Peyer's patch (tissue), 4 donors: ENCODE measurements around the gene HS6ST2. TPM values are rescaled to one million over a fixed set of nuclear protein-coding genes. Genes with fewer than 3 reads are reported as not detected.

Experiments used
- DNase-seq, 3 donors: peaks; one replicate each; pipeline ENCODE4 v3.0.0-alpha.2; 2017 to 2019
- H3K27ac ChIP-seq, 4 donors: fragments of 200-600 bp; sonication (generic); one replicate each; pipeline ENCODE4 v1.5.1; 2016 to 2019
- H3K27me3 ChIP-seq, 2 donors: fragments of 200-600 bp; sonication (generic); one replicate each; pipeline ENCODE4 v1.5.1; 2019
- H3K36me3 ChIP-seq, 3 donors: fragments of 200-600 bp; sonication (generic); one replicate each; pipeline ENCODE4 v1.5.1; 2016 to 2019
- H3K4me1 ChIP-seq, 4 donors: fragments of 200-600 bp; sonication (generic); one replicate each; pipeline ENCODE4 v1.5.1; 2016 to 2019
- H3K4me3 ChIP-seq, 4 donors: fragments of 200-600 bp; sonication (generic); 1 replicate in 3 of 4; 2 replicates in 1 of 4; pipeline ENCODE4 v1.5.1; 2016 to 2019; ENCODE audit warnings: mild to moderate bottlenecking in 1 of 4
- H3K9me3 ChIP-seq, 4 donors: fragments of 200-600 bp; sonication (generic); one replicate each; pipeline ENCODE4 v1.5.1; 2016 to 2019; ENCODE audit warnings: mild to moderate bottlenecking in 1 of 4
- CTCF ChIP-seq, 6 experiments: fragments of 450-650 bp in 4 of 6; fragments of 200-600 bp in 2 of 6; sonication (generic) in 1 of 6; IDR thresholded peaks; one replicate each; pipeline ENCODE4 v1.5.1; 2017 to 2019; ENCODE audit warnings: antibody characterized with exemption in 6 of 6, mild to moderate bottlenecking in 3 of 6, moderate library complexity in 1 of 6
- POLR2A ChIP-seq, 2 donors: fragments of 450-650 bp; IDR thresholded peaks; one replicate each; pipeline ENCODE4 v1.5.1; 2017; ENCODE audit warnings: antibody characterized with exemption in 2 of 2, mild to moderate bottlenecking in 2 of 2, moderate library complexity in 2 of 2
- total RNA-seq, 4 donors: library from RNA; depleted of rRNA; stranded (reverse); fragments of >200 nt; gene quantifications; one replicate each; pipeline ENCODE4 v1.1.0, GENCODE V29; 2016

The HS6ST2 gene
- total RNA-seq, 4 donors from 2014 or later = not detected

GRCh38 chrX:132965461-132965860 is 7.0 kb upstream of the HS6ST2 start:
- Histone ChIP-seq H3K4me3 (no peak overlapping the region), H3K27me3 (no peaks in the 10 kb centered on the region), H3K9me3 (no peaks in the 10 kb centered on the region), H3K27ac (no peak overlapping the region), H3K36me3 (no peaks in the 10 kb centered on the region), H3K4me1 (no peaks in the 10 kb centered on the region)
- TF ChIP-seq POLR2A (IDR thresholded peaks at IDR 0.05) = no peak
- no peak for TF ChIP-seq CTCF (IDR thresholded peaks at IDR 0.05)
- no peak for DNase-seq

- Histone ChIP-seq H3K4me3 (no peak overlapping the region), H3K4me1 (no peaks in the 10 kb centered on the region), H3K9me3 (no peaks in the 10 kb centered on the region), H3K36me3 (no peaks in the 10 kb centered on the region), H3K27ac (no peak overlapping the region), H3K27me3 (no peaks in the 10 kb centered on the region)
- no peak for DNase-seq
- TF ChIP-seq POLR2A (IDR thresholded peaks at IDR 0.05) (no peak), CTCF (IDR thresholded peaks at IDR 0.05) (no peak)
Measured at GRCh38 chrX:132961511-132961910, 3.1 kb upstream of the HS6ST2 start.

- Histone ChIP-seq H3K4me1 (no peaks in the 10 kb centered on the region), H3K36me3 (no peaks in the 10 kb centered on the region), H3K27ac (no peak overlapping the region), H3K27me3 (no peaks in the 10 kb centered on the region), H3K4me3 (peak overlapping the region in 3 of 4 donors; percentile 32 to 45 (median 44)), H3K9me3 (no peaks in the 10 kb centered on the region)
- no peak for TF ChIP-seq CTCF (IDR thresholded peaks at IDR 0.05)
- TF ChIP-seq POLR2A (IDR thresholded peaks at IDR 0.05) = no peak
- no peak for DNase-seq
Measured at GRCh38 chrX:132957211-132958090, 978 bp downstream of the HS6ST2 start.

- DNase-seq = no peak
Measured at GRCh38 chrX:132956421-132957210, 1.8 kb downstream of the HS6ST2 start.

GRCh38 chrX:132955690-132956089 is 2.7 kb downstream of the HS6ST2 start:
- TF ChIP-seq CTCF (IDR thresholded peaks at IDR 0.05) = no peak
- no peak for TF ChIP-seq POLR2A (IDR thresholded peaks at IDR 0.05)
- no peak for DNase-seq

More at GRCh38 chrX:132956421-132957210, 1.8 kb downstream of the HS6ST2 start:
- TF ChIP-seq POLR2A (IDR thresholded peaks at IDR 0.05) = no peak
- TF ChIP-seq CTCF (IDR thresholded peaks at IDR 0.05) = no peak
- H3K27me3 ChIP-seq = no peaks in the 10 kb centered on the region
- peak overlapping the region in 3 of 4 donors; percentile 32 to 45 (median 44) for H3K4me3 ChIP-seq
- no peaks in the 10 kb centered on the region for H3K36me3 ChIP-seq
- H3K4me1 ChIP-seq = no peaks in the 10 kb centered on the region
- no peak overlapping the region for H3K27ac ChIP-seq
- no peaks in the 10 kb centered on the region for H3K9me3 ChIP-seq

More at GRCh38 chrX:132955690-132956089, 2.7 kb downstream of the HS6ST2 start:
- H3K9me3 ChIP-seq = no peaks in the 10 kb centered on the region
- no peaks in the 10 kb centered on the region for H3K36me3 ChIP-seq
- H3K27ac ChIP-seq = no peak overlapping the region
- no peaks in the 10 kb centered on the region for H3K4me1 ChIP-seq
- no peaks in the 10 kb centered on the region for H3K27me3 ChIP-seq
- no peak overlapping the region for H3K4me3 ChIP-seq
